GM18858 (cell line): ENCODE measurements around the gene CLIP1.

Source experiments
- ATAC-seq: cut with Tn5 transposase; IDR thresholded peaks from one replicate; pipeline ENCODE4 v1.9.1; 2021; ENCODE audit not compliant: unreplicated experiment

The CLIP1 gene

DNA sequence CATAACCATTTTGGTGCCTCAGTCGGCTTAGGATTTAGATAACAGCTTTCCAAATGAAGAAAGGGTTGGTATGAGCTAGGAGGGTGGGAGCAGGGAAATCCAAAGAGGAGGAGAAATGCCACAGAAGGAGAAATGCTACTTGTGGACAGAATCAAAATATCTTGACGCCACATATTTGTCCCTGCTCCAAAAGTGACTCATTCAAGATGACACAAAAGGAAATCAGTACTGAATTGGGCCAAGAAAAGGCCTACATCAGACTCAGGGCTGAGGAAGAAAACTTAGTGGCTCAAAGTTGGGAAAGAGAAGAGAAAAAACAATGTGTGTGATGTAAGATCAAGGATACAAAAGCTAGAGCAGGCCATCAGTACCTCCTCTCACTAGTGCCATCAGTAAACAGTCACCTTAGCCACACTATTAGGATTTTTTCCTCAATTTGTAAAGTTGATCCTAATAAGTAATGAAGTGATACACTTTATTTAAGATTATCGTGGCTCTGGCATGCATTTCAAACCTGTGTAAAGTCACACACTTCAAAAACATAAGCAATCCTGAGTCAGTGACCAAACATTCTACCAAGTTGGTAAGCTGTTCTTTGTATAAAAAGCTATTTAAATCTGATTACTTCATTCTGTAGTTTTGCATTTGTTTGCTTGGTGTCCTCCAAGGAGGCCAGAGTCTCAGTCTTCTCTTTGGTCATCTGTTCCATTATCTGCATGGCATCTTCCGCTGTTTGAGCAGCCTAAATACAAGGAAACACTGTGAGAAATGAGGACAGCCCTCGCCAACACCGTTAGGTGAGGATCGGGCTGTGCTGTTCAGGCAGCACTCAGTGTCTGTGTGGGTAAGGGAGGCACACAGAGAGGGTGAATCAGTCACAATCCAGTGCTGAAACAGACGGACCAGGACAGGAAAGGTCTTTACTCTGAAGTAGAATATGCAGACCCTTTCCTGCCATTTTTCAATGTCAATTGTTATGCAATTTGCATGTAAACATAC, 103.6 kb downstream of the CLIP1 start:
- no peak for ATAC-seq

- no peak for ATAC-seq
These were observed 109.5 kb downstream of the CLIP1 start for GRCh38 chr12:122312926-122313325.

DNA sequence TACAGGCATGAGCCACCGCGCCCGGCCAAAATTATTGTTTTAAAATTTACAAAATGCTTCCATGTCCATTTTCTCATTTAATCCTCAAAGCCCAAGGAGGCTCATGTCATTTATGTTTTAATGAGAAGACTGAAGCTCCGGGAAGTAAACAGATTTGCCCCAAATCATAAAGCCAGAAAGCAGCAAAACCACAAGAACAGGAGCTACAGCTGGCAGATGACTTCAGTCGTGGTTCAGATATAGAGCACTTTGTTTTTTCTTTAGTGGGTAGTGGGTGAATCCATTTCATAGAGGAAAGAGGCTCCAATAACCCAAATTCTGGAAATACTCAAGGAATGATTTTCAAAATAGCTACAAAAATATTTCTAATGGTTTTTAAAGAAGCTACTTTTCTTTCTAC, 110.8 kb downstream of the CLIP1 start:
- no peak for ATAC-seq

- no peak for ATAC-seq
These were observed 111.7 kb downstream of the CLIP1 start for GRCh38 chr12:122310626-122311333.

DNA sequence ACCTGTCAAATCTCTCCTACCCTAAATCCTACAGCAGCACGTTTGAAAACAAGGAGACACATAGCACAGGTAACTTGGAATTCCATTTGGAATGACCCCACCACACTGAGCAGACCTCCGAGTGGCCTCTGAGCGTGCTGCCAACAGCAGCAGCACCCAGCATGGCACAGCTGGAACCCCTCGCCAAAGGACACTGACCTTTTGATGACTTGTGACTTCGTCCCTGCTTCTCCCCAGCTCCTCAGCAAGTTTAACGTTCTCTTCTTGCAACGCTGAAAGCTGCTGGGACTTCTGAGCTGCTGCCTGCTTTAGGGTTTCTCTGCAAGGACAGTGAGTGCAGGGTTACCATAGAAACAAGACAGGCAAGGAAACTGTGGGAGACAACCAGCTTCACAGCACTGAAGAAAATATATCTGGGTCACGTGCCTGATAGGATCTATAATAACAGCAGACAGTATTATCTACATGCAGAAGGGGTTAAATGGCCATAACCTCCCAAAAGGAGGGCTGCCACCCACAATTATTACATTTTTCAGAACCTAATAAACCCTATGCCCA, 112.8 kb downstream of the CLIP1 start:
- no peak for ATAC-seq

DNA sequence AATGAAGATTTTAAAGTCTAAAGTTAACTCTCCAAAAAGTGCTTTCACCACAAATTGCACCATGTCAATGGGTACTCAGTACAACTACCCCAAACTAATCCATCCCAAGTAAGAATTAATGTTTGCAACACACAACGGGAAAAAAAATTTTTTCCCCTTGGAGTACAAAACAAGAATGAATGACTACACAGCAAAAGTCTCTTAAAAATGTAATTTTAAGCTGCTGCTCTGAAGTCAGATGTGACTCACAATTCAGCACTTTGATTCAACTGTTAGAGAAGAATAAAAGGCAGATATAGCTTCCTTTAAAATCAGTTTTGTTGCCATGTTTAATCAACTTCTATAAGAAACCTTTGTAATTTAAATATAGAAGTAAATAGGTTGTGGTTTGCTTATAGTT, 113.7 kb downstream of the CLIP1 start:
- no peak for ATAC-seq

GRCh38 chr12:122306407-122306806, 116.1 kb downstream of the CLIP1 start:
- no peak for ATAC-seq

DNA sequence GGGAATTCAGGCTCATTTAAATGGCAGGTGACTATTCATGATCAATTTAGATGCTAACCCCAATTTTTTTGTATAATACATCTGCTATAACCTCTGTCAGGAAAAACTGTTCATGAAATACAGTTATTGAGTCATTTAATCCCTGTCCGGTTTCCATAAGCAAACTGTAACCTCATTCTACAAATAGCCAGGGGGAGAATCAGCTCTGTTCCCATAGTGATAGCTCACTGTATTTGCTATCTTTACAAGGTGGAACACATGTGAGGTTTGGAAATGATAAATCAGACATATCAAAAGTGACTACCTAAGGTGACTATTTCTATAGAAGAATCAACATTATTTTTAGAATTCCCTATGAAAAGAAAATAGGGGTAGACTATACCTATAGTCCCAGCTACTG, 117.5 kb downstream of the CLIP1 start:
- no peak for ATAC-seq

GRCh38 chr12:122303068-122303467, 119.4 kb downstream of the CLIP1 start:
- no peak for ATAC-seq

DNA sequence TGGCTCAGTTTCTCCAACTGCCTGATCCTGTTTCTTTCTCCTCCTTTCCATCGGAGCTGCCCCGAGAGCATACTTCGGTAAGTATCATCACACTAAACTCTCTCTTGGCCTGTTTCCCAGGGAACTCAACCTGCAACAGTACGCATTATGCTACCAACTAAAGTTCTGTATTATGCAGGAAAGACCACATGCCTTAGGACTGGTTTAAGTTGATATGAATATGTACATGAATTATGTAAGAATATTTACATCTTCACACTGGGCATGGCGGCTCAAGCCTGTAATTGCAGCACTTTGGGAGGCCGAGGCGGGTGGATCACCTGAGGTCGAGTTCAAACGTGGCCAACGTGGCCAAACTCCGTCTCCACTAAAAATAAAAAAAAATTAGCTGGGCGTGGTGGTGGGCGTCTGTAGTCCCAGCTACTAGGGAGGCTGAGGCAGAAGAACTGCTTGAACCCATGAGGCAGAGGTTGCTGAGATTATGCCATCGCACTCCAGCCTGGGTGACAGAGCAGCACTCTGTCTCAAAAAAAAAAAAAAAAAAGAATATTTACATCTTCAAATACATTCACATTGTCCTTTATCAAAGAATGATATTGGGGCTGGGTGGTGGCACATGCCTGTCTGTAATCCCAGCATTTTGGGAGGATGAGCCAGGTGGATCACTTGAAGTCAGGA, 124.3 kb downstream of the CLIP1 start:
- no peak for ATAC-seq

DNA sequence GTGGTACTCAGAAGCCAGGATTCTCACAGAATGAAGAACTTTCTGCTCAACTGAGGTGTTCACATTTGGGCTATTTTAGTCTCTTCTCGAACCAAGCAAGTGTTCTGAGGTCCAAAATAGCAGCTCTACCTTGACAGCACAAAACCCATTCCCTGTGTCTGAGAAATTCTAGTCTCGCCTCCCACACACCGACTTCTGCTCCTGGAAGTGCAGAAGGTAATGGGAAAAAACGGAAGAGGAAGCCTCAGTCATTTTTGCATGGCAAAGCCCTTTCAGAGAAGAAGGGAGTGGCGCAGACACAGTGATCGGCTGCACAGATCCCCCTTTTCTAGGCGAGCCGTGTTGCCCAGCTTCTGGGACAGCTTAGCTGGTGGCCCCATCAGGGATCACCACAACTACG, 125.0 kb downstream of the CLIP1 start:
- no peak for ATAC-seq

DNA sequence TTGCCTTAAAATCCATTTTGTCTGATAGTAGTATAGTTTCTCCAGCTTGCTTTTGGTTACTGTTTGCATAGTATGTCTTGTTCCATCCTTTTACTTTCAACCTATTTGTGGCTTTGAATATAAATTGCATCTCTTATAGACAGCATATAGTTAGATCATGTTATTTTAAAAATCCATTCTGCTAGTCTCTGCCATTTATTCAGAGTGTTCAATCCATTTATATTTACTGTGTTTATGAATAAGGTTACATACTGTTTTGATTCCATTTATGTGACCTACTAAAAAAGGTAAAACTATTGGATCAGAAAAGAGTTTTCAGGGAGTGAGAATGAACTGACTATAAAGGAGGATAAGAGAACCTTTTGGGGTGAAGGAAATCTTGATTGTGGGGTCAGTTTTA, 126.6 kb downstream of the CLIP1 start:
- no peak for ATAC-seq

DNA sequence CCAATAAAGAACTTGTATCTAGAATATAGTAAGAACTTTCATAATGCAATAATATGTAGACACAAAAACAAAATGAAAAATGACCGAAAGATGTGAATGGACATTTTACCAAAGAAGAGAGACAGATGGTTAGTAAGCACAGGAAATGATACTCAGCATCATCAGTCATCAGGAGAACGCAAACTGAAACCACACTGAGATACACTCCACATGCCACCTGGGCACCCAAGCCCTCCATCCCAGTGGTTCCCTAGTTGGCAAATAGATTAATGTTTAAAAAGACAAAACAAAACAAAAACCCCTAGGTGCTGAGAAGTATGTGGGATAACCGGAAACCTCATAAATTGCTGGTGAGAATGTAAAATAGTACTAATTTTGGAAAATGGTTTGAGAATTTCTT, 129.4 kb downstream of the CLIP1 start:
- ATAC-seq, result no peak

GRCh38 chr12:122291431-122291830, 131.0 kb downstream of the CLIP1 start:
- ATAC-seq, result no peak

DNA sequence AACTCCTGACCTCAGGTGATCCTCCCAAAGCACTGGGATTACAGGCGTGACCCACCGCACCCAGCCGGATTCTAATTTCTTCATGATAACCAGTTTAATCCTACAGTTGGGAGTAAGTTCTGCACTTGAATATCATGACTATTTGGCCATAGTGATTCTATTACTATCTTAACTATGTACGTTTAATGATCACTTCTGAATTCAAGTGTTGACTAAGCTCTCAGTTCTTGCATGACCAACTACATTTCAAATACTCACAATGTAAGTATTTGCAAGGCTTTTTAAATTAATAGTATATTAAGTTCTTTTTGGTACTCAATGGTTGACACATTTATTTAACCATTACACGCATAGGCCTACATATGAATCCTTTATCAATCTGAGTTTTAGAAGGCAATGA, 138.8 kb downstream of the CLIP1 start:
- ATAC-seq, result no peak

GRCh38 chr12:122282061-122282460, 140.4 kb downstream of the CLIP1 start:
- no peak for ATAC-seq

DNA sequence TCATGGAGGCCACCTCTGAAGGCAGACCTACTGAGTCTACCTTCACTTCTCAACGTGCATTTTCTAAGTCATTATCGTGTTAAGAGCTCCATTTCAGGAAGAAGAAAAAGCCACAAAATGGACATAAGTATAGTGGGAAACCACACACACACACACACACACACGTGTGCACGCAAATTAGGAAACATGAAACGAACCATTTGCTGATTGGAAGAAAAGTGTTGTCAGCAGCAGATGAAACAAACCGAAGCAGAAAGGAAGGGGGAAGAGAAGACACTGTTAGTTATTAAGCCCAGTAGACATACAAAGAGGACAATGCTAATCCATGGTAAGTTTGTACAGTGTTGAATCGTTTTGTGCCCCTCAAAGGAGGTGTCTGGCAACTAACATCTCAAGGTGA, 146.2 kb downstream of the CLIP1 start:
- ATAC-seq, result no peak

DNA sequence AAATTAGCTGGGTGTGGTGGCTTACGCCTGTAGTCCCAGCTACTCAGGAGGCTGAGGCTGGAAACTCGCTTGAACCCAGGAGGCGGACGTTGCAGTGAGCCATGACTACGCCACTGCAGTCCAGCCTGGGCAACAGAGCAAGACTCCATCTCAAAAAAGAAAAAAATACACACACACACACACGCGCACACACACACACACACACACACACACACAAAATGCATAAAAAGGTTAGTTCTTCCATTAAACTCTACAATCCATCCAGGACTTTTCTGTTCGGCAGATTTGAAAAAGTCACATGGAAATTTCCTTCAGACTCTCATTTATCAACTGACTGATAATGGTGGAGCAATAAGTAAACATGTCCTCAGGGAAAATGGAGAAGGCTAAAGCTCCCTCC, 147.0 kb downstream of the CLIP1 start:
- ATAC-seq, result no peak

- ATAC-seq, result peak; percentile 78
These were observed 156.1 kb downstream of the CLIP1 start, which contains the start of gene VPS33A for GRCh38 chr12:122266230-122266901. Gene VPS33A, minus strand, starts transcription at chr12:122266494. Its CDS starts 86 bp downstream, at chr12:122266408.

GRCh38 chr12:122265886-122266229, 156.6 kb downstream of the CLIP1 start:
- peak; percentile 20 for ATAC-seq

DNA sequence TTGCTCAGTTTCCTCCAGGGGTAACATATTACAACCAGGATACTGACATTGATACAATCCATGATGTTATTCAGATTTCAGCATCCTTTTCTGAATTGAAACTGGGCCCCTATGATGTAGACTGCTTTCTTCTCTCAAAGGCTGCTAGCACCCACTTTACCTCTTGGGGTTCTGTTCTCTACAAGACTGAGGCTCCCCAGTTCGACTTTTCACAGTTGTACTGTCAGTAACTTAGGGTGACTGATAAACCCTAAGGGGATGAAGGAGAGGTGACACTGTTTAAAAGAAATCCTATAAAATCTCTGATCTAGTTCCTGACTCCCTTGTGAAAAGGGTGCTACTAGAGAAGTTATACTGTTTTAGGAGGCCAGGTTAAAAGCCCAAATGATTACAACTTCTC, 157.0 kb downstream of the CLIP1 start:
- no peak for ATAC-seq
